CMK (cell line): ENCODE measurements around the gene LRMDA.

Experiments used
- DNase-seq: peaks from one replicate; pipeline ENCODE4 v3.0.0-alpha.2; 2010; ENCODE audit warnings: low read depth

Gene LRMDA

GRCh38 chr10:75836064-75836463 is 404.6 kb downstream of the LRMDA start:
- no peak for DNase-seq

GRCh38 chr10:75838486-75838885 is 407.1 kb downstream of the LRMDA start:
- DNase-seq, result no peak

GRCh38 chr10:75839020-75839419 is 407.6 kb downstream of the LRMDA start:
- DNase-seq, result no peak

GRCh38 chr10:75841266-75841665 is 409.8 kb downstream of the LRMDA start:
- no peak for DNase-seq

GRCh38 chr10:75845176-75845947 is 413.9 kb downstream of the LRMDA start:
- no peak for DNase-seq

GRCh38 chr10:75847477-75847876 is 416.1 kb downstream of the LRMDA start:
- no peak for DNase-seq

GRCh38 chr10:75851580-75852345 is 420.3 kb downstream of the LRMDA start:
- DNase-seq, result no peak

- DNase-seq, result no peak
Measured at GRCh38 chr10:75852851-75853484, 421.5 kb downstream of the LRMDA start.

GRCh38 chr10:75857269-75857846 is 425.9 kb downstream of the LRMDA start:
- DNase-seq, result no peak

GRCh38 chr10:75857896-75858295 is 426.5 kb downstream of the LRMDA start:
- no peak for DNase-seq

- DNase-seq, result no peak
Measured at GRCh38 chr10:75858339-75858738, 426.9 kb downstream of the LRMDA start.

- no peak for DNase-seq
Measured at GRCh38 chr10:75859141-75859540, 427.7 kb downstream of the LRMDA start.

GRCh38 chr10:75860009-75860408 is 428.6 kb downstream of the LRMDA start:
- DNase-seq, result no peak

GRCh38 chr10:75861582-75861981 is 430.2 kb downstream of the LRMDA start:
- no peak for DNase-seq

- no peak for DNase-seq
Measured at GRCh38 chr10:75862935-75863334, 431.5 kb downstream of the LRMDA start.

GRCh38 chr10:75864717-75865116 is 433.3 kb downstream of the LRMDA start:
- DNase-seq, result no peak

GRCh38 chr10:75865413-75866299 is 434.2 kb downstream of the LRMDA start:
- no peak for DNase-seq

- no peak for DNase-seq
Measured at GRCh38 chr10:75866300-75866625, 434.8 kb downstream of the LRMDA start.

GRCh38 chr10:75866731-75867130 is 435.3 kb downstream of the LRMDA start:
- DNase-seq, result no peak

- no peak for DNase-seq
Measured at GRCh38 chr10:75868574-75868973, 437.1 kb downstream of the LRMDA start.

GRCh38 chr10:75870039-75870645 is 438.7 kb downstream of the LRMDA start:
- no peak for DNase-seq
